HUDEP-2 (cell line): ENCODE results near the gene ACP1.

Experiments
- DNase-seq, 76 experiments: peaks; one replicate each; lab custom pipeline; 2025; ENCODE audit not compliant: unreplicated experiment in 76 of 76; lab: John Stamatoyannopoulos, UW

ACP1 gene

DNA sequence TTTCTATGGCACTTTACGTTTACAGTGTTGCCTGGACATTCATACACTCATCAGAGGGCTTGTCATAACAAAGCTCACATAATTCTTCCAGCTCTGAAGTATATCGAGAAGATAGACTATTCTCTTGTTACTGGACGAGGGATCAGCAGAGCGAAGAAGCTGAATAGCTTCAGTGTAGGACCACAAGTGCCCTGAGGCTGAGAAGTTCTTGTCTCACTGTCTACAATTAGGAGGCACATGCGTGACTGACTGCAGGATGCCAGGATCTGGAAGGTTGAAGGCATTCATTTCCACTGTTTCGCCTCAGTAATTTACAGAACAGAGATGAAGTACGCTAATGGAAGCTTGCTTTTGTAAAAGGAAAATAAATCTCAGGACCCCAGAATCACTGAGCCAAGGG is 10.5 kb upstream of the ACP1 start:
- no peak for DNase-seq

DNA sequence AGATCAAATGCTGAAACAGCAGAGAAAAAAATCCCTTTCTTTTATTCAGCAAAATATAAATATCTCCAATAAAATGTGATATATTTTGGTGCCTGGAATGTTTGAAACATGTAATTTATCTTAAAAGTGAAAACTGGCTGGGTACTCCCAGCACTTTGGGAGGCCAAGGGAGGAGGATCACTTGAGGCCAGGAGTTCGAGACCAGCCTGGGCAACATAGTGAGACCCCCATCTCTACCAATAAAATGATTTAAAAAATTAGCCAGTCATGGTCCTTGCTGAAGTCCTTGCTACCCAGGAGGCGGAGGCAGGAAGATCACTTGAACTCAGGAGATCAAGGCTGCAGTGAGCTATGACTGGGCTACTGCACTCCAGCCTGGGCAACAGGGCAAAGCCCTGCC is 9.6 kb upstream of the ACP1 start:
- no peak for DNase-seq

DNA sequence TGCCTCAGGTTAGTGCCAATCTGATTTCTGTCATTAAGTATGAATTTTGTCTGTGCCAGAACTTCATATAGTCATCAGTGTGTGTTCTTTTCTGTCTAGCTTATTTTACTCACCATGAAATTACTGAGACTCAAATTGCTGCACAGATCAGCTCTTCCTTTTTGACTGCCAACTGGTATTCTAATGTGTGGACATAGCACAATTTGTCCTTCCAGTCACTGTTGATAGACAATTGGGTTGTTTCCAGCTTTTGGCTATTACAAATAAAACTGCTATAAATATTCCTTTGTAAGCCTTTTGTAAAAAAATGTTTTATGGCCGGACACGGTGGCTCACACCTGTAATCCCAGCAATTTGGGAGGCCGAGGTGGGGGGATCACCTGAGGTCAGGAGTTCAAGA is 8.7 kb upstream of the ACP1 start:
- DNase-seq: no peak

DNA sequence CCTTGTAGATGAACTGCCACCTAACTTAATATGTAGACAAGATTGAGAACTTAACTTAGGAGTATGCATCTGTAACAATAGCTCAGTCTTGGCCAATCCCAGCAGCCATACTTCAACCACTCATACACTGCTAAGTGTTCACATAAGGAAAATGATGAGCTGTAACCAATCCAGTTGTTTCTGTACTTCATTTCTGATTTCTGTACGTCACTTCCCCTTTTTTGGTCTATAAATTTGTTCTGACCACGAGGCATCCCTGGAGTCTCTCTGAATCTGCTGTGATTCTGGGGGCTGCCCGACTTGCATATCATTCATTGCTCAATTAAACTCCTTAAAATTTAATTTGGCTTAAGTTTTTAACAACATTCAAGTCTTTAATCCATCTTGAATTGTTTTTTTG is 7.3 kb upstream of the ACP1 start:
- no peak for DNase-seq

DNA sequence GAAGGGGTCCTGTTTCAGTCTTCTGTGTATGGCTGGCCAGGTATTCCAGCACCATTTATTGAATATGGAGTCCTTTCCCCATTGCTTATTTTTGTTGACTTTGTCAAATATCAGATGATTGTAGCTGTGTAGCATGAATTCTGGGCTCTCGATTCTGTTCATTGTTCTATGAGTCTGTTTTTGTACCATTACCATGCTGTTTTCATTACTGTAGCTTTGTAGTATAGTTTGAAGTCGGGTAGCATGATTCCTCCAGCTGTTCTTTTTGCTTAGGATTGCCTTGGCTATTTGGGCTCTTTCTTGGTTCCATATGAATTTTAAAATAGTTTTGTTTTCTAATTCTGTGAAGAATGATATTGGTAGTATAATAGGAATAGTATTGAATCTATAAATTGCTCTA is 6.9 kb upstream of the ACP1 start:
- DNase-seq: no peak

DNA sequence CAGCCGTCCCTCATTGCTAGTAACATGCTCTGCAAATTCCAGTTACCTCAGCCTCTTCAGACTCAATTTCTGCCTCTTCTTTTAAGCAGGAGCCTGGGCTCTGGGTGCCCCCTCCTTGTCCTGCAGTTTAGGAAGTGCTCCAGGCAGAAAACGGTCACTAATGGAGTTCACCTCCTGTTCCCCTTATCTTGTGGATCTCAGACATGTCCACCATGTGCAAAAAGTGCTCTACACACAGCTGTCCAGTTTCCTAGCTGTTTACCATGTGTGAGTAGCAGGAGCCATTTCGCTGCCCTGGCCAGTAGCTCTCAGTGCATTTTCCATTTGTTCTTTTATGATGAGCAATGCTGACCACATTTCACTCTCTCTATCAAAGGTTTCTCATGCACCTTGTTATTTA is 5.8 kb upstream of the ACP1 start:
- no peak for DNase-seq

DNA sequence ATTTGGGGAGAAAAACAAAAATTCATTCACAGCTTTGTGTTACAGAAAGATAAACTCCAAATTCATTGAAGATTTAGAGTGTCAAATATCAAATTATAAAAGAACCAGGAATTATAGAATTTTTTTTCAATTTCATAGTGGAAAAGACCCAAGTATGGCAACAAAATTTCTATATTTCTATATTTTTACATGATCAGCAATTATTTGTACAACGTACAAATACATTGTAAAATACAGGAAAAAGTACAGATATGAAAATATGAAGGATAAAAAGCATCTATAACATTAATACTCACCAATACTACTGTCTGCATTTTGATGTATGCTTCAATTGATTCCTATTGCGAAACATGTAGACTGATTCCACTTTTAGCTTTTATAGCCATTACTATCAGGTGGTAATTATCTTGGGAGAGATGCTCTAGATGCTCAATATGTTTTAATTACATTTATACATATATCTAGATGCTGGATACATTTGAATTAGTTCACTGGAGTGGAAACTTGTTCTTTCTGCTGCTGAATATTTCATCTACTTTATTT is 4.9 kb upstream of the ACP1 start:
- DNase-seq: no peak

DNA sequence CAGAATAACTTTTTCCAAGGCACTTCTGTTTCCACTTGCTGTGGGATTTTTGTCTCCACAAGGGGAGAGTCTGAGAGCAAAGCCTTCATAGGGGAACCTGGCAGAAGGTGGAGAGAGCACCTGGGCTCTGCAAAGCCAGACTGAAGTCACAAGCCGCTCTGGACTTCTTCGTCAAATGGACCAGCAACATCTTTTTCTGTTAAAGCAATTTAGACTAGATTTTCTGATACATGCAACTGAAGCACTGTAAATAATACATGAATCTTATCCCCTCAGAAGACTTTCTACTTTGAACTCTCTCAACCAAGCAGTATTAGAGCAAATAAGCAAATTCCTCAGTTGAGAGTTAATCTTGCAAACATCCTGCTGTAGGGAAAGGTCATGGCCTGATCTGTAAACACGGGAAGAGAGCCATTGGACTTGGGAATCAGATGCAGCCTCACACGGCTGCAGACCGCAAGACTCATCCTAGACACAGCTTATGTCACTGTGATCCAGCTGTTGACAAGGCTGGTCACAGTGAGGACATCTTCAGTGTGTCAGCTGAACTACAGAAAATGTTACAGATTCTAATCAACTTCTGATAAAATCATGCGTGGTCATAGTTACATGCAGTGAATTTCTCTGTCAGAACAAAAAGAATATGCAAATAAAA is 4.1 kb upstream of the ACP1 start:
- DNase-seq: no peak

DNA sequence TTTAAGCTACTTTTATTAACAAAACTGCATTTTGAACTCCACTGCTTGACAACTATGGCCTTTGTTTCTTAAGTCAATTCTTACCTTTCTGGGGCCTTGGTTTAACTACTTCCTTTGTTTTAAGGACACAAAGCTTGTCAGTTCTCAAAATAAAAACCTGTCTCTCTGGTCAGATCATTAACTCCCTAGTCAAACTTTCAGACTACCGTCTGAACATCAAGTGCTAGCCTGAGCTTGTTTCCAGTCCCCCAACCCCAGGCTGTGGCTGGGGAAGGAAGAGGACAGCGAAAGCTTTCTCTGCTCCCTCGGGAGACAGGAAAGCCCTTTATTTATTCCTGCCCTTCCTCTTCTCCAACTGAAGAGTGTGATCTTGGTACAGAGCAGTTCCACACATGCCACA is 2.6 kb upstream of the ACP1 start:
- no peak for DNase-seq

DNA sequence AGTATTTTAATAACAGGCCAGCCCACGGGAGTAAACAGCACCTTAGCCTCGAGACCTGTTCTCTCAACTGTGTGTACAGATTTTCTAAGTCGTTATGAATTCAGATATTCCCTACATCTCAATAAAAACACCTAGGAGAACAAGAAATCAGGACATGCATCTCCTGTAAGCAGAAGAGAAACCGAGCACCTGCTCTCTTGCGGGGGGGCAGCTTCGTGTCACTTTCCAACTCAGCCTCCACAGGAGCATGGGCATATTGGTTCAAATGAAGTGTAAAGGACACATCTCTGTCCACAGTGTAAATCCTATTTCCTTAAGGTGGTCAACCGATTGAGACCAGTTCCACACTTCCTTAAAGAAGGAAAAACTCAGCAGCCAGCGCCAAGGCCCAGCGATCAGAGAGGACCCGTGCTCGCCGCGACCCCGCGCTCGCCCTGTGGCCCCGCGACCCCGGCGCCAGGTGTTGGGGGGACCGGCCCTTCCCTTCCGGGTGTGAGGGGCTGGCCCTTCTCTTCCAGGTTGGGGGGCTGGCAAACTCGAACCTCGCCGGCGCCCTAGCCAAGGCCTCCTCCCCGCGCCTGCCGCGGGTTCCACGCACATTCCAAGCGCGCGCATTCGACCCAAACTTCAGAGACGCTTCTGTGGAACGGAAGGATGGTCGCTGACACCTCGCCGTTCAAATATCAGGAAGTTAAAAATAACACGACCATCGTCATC is 1.6 kb upstream of the ACP1 start:
- DNase-seq: no peak

DNA sequence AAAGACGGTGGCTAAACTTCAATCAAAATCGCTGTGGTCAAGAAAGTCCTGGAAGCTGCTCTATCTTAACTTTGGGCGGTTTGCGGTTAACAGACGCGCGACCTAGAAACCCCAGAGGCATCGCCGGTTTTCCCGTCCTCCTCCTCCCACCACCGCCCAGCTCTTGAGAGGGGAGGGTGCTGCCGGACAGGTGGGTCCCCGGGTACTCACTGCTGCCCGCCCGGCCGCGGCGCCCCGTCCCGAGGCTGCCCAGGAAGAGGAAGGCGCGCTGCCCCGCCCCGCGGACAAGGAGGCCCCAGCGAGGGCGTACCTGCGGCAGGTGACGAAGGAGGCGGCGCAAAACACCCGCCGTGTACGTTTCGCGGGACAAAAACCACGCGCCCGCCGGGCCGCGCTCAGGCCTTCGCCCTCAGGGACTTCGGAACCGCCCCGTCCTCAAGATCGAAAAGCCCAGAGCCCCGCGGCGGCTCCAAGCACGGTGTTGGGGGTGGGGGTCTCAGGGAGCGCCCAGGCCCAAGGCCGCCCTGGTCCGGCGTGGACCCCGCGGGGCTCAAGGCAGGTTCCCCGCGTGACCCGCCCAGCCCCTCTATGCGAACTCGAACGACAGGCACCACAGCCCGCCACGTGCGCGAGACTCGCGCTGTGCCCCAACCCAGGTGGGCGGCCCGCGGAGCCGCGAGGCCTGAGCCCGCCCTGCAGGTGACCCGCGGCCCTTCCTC is 814 bp upstream of the ACP1 start, which contains the start of gene SH3YL1:
Gene SH3YL1, minus strand, starts transcription at position 259 of the 719 bp plus-strand sequence. Its CDS starts 48 bp downstream, at position 211.
- peak in 20 of 76 experiments; percentile 1 to 46 (median 19) for DNase-seq

DNA sequence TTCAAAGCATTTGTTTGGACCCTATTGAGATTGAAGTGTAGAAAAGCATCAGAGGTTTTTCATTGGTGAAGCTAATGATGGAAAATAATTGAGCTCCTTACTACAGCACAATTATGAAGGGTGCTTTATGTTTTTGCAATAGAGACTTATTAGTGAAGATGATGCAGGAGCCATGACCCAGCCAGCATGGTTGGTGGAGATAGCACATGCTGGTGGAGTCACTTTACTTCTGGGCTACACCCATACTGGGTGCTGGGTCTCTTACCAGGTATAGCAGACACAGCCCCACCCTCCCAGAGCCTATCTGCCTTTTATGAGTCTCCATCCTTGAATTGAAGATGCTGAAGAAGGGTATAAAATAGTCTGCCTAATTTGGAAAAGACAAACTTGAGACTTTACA is 3.6 kb downstream of the ACP1 start:
- peak in 31 of 76 experiments; percentile 2 to 55 (median 20) for DNase-seq

DNA sequence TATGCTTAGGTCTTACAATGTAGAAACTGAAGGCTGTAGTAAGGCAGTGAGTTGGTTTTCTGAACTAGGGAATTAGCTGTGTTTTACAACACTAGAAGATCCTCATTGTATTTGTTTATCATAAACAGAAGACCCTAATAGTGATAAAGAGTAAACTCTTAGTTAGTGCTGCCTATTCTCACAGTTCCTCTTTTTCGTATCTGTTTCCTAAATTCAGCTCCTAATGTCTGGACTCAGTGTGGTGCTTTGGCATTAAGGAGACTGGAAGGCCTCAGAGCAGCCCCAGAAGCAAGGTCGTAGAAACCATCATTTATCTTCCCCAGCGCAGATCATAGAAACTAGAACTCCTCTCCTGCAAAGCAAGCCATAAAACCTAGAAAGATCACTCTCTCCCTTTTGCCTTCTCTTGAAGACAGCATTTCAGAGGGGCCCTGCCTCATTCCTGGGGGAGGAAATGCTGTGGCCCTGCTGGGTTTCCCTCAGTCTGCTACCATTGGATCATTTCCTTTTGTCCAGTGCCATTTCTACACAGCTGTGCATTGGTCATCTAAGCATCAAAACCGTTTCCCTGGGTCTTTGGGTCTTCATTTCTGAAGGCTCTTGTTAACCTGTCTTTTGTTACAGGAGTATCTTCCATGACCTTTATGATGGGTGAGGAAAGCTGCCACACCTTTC is 4.7 kb downstream of the ACP1 start:
- DNase-seq: no peak

DNA sequence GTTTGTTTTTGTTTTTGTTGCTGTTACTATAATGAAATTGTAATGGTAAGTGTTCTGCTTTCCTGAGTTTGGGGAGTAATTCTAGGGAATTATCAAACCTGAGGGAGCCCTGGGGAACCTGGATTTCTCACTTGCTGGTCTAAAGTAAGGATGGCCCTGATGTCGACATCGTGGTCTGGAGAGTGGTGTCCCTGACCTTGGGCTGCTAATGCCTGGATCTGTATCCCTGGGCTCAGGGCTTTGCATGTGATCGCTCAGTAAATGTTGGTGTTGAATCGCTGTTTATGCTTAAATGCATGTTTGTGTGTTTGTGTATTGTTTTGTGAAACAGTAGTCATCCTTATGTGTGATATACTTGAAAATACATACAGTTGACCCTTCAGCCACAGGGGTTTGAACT is 6.1 kb downstream of the ACP1 start:
- DNase-seq: no peak

DNA sequence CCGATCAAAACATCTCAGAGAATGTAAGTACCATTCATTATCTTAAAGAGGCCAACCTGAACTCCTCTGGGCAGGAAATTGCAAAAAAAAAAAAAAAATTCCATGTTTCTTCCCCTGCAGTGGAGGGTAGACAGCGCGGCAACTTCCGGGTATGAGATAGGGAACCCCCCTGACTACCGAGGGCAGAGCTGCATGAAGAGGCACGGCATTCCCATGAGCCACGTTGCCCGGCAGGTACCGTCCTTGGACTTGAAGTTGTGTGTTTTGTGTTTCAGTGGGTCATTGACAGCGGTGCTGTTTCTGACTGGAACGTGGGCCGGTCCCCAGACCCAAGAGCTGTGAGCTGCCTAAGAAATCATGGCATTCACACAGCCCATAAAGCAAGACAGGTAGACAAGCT is 7.2 kb downstream of the ACP1 start:
- no peak for DNase-seq

DNA sequence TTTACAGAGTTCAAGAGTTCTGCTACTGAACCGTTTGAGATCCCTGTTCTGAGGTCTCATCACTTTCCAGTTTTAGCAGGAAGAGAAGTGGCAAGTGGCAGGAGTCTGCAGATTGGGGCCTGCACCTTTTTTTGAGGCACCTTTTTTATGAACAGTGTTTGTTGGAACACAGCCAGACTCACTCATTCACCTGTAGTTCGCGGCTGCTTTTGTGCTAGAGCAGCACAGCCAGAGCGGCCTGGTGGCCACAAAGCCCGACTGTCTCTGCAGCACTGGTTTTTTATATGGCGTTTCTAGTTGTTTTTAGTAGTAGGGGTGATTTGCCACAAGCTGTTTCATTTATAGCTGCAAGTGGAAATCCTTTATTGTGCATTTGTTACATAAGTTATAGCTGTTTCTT is 8.6 kb downstream of the ACP1 start:
- no peak for DNase-seq

DNA sequence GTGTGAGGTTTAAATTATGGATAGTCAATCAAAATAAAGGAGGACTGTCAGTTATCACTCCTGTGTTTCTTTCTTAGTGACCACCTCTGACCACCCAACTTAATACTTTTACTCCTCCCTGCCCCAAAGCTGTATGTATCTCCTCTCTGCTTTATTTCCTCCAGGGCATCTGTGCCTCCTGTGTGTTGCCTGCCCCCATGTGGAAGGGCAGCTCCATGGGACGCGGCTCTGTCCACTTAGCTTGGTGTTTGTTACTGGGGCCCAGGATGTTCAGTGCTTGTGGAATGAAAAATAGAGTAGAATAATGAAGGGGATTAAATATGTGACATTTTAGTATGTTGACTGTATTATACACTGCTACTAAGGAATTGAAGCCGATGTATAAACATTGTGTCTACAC is 9.8 kb downstream of the ACP1 start:
- peak in 1 of 76 experiments; percentile 6 for DNase-seq

DNA sequence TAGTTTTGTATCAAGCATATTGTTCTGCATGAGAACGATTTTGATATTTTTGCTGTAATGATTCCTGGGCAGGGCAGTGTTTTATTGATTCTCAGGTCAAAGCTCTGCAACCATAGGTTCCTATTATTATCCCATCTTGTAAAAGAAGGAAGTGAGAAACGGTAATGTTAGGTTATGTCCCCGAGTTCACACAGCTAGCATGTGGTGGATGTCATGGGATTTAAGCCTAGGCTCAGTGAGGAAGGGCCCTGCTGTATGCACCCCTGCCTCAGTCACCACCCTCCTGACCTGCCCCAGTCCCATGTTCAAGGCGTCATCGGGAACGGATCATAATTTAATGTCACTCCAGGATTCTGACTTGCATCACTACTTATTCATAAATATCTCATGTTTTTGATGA is 10.7 kb downstream of the ACP1 start:
- no peak for DNase-seq

DNA sequence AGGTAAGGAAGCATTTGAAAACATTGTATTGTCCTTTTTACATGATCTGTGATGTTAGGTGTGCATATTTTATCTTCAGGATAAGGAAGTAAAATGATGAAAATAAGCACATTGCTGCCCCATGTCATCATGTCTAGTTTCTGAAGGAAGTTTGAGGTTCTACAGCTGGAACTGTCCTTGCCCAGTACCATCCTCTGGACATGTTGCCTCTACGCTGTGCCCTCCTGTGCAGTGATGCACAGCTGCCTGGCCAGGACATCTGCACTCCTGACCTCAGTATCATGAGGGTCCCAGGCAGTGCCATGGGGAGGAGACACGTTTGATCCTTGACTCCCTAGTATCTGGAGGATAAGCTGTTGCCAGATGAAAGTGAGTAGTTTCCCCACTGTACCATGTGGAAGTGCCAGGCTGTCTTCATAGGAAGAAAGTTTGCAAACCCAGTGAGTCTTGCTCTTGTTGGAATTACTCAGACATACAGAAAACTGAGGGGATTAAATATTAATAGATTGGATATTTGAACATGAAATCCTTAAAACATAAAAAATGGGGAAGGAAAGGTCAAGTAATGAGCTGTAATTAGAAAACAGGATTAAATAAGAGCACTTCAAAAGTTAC is 13.7 kb downstream of the ACP1 start:
- no peak for DNase-seq

DNA sequence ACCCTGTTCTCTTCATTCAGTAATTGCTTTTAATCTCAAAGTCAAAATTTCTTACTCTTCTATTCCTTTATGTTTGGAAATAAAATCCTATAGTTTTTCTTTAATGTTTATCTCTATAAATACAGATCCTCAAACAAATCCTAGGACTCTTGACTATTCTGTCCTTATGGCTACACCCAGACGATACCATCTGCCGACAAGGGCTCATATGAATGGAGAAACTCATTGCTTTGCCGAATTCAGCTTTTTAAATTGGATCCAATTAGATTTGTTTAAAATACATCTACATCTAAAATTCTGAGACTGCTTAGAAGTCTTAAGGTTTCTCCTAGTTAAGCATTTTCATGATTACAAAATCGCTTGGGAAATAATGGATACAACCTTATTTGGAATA is 14.2 kb downstream of the ACP1 start:
- no peak for DNase-seq

DNA sequence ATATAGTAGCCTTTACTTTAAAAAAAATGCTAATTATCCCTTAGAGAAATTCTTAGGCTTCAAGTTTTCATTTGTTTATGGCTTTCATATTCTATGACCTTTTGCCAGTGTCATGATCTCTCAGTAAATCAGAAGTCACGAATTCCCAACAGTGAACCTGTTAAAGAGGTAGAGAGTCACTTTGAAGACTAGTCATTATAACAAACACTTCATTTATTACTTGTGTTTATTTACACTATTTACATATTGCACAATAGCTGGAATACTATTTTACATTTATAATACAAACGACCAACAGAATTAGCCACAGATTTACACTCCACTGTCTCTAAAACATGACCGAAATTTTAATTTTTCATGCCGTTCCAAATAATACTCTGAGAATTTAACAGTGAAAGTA is 14.6 kb downstream of the ACP1 start:
- DNase-seq: no peak
